GM23338 (cell line): ENCODE data around the gene P2RY6.

Experiments used
- CREB1 ChIP-seq: fragments of 250-450 bp; sonication (Bioruptor Pico); IDR thresholded peaks from 2 replicates; pipeline ENCODE4 v1.5.0; 2020; ENCODE audit warnings: low read depth, mild to moderate bottlenecking, moderate library complexity
- CTCF ChIP-seq, 2 experiments: fragments of 200-600 bp in 1 of 2; sonication (generic) in 1 of 2; conservative IDR thresholded peaks; 2 replicates each; pipeline versions ENCODE4 v1.5.1 to v1.6.1; 2016 to 2017; ENCODE audit warnings: antibody characterized with exemption in 2 of 2, low read depth in 2 of 2, mild to moderate bottlenecking in 2 of 2, moderate library complexity in 1 of 2
- EZH2 ChIP-seq: fragments of 200-600 bp; sonication (generic); IDR thresholded peaks from one replicate; pipeline ENCODE4 v1.8.0; 2017; ENCODE audit warnings: antibody characterized with exemption, mild to moderate bottlenecking, low read depth; ENCODE audit not compliant: unreplicated experiment
- EZH2phosphoT487 ChIP-seq: fragments of 200-600 bp; sonication (generic); IDR thresholded peaks from one replicate; pipeline ENCODE4 v1.8.1; 2018; ENCODE audit warnings: antibody characterized with exemption; ENCODE audit not compliant: unreplicated experiment
- JUNB ChIP-seq: IDR thresholded peaks from one replicate; pipeline ENCODE4 v1.6.1; 2016; ENCODE audit warnings: antibody characterized with exemption; ENCODE audit not compliant: unreplicated experiment
- NANOG ChIP-seq: IDR thresholded peaks from 2 replicates; pipeline ENCODE4 v1.6.1; 2016; ENCODE audit warnings: antibody characterized with exemption, borderline replicate concordance
- POLR2AphosphoS5 ChIP-seq: IDR thresholded peaks from 2 replicates; pipeline ENCODE4 v1.6.1; 2016; ENCODE audit warnings: antibody characterized with exemption, low read depth
- STAT1 ChIP-seq: IDR thresholded peaks from one replicate; pipeline ENCODE4 v1.6.1; 2016; ENCODE audit warnings: antibody characterized with exemption; ENCODE audit not compliant: unreplicated experiment
- ZNF114 ChIP-seq: fragments of 250-450 bp; sonication (Bioruptor Pico); IDR thresholded peaks from 2 replicates; pipeline ENCODE4 v1.5.0; 2020; ENCODE audit warnings: mild to moderate bottlenecking, moderate library complexity
- ZNF331 ChIP-seq: fragments of 250-450 bp; sonication (Bioruptor Pico); IDR thresholded peaks from 2 replicates; pipeline ENCODE4 v1.5.0; 2020; ENCODE audit warnings: low read depth, mild to moderate bottlenecking, moderate library complexity
- TF ChIP-seq, protein P1 (sequence below): IDR thresholded peaks from one replicate; pipeline ENCODE4 v1.6.1; 2018; ENCODE audit warnings: antibody characterized with exemption; ENCODE audit not compliant: unreplicated experiment
- TF ChIP-seq, protein P2 (sequence below): IDR thresholded peaks from 2 replicates; pipeline ENCODE4 v1.6.1; 2016; ENCODE audit warnings: antibody characterized with exemption

DNA sequence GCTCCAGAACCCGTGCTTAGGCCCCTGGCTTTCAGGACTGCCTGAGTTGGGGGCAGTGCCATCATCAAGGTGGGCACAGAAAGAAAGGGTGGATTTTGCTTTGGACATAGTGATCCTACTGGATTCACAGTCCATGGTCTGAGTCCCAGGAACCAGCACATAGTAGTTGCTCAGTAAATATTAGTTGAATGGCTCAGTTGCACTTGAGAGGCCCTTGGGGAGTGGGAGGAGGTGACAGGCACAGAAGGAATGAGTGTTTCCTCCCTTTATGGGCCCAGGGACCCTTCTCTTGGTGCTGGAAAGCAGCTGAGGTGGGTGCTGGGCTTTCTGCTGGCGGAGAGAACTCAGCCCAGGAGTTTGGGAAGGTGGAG is 52.5 kb downstream of the P2RY6 start:
- no peak for TF ChIP-seq CTCF (conservative IDR thresholded peaks at IDR 0.05; ENCODE audit: low read depth in 2 of 2)
- TF ChIP-seq JUNB: no peak
- no peak for TF ChIP-seq CREB1
- no peak for TF ChIP-seq EZH2
- TF ChIP-seq, protein P1, sequence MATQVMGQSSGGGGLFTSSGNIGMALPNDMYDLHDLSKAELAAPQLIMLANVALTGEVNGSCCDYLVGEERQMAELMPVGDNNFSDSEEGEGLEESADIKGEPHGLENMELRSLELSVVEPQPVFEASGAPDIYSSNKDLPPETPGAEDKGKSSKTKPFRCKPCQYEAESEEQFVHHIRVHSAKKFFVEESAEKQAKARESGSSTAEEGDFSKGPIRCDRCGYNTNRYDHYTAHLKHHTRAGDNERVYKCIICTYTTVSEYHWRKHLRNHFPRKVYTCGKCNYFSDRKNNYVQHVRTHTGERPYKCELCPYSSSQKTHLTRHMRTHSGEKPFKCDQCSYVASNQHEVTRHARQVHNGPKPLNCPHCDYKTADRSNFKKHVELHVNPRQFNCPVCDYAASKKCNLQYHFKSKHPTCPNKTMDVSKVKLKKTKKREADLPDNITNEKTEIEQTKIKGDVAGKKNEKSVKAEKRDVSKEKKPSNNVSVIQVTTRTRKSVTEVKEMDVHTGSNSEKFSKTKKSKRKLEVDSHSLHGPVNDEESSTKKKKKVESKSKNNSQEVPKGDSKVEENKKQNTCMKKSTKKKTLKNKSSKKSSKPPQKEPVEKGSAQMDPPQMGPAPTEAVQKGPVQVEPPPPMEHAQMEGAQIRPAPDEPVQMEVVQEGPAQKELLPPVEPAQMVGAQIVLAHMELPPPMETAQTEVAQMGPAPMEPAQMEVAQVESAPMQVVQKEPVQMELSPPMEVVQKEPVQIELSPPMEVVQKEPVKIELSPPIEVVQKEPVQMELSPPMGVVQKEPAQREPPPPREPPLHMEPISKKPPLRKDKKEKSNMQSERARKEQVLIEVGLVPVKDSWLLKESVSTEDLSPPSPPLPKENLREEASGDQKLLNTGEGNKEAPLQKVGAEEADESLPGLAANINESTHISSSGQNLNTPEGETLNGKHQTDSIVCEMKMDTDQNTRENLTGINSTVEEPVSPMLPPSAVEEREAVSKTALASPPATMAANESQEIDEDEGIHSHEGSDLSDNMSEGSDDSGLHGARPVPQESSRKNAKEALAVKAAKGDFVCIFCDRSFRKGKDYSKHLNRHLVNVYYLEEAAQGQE: no peak
- no peak for TF ChIP-seq EZH2phosphoT487
- no peak for TF ChIP-seq POLR2AphosphoS5
- TF ChIP-seq NANOG: no peak
- TF ChIP-seq, protein P2, sequence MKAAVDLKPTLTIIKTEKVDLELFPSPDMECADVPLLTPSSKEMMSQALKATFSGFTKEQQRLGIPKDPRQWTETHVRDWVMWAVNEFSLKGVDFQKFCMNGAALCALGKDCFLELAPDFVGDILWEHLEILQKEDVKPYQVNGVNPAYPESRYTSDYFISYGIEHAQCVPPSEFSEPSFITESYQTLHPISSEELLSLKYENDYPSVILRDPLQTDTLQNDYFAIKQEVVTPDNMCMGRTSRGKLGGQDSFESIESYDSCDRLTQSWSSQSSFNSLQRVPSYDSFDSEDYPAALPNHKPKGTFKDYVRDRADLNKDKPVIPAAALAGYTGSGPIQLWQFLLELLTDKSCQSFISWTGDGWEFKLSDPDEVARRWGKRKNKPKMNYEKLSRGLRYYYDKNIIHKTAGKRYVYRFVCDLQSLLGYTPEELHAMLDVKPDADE: no peak
- TF ChIP-seq STAT1: no peak
- TF ChIP-seq ZNF114: no peak
- TF ChIP-seq ZNF331: no peak
